OCI-LY7 (cell line): ENCODE results near the gene SGK1. TPM values are rescaled to one million over a fixed set of nuclear protein-coding genes. Genes with fewer than 3 reads are reported as not detected.

Experiments used
- BruUV-seq: library from RNA; stranded (reverse); fragments of 400-500 nt; replicated peaks from 2 replicates; lab custom pipeline; 2021; lab: Mats Ljungman, UMichigan
- CTCF ChIA-PET: fragments of 300-600 bp; sonication (Branson Sonifier 250); formaldehyde crosslinking; loops from one replicate; lab custom pipeline; 2022; ENCODE audit warnings: antibody characterized with exemption; ENCODE audit not compliant: unreplicated experiment; lab: Charles Lee
- POLR2A ChIA-PET: fragments of 300-600 bp; sonication (Branson Sonifier 250); formaldehyde crosslinking; loops from one replicate; lab custom pipeline; 2022; ENCODE audit warnings: antibody characterized with exemption; lab: Charles Lee
- DNase-seq: peaks from one replicate; pipeline ENCODE4 v3.0.0-alpha.2; 2015; ENCODE audit warnings: low spot score
- H2AFZ ChIP-seq: fragments of 200-600 bp; sonication (generic), shearing (Covaris generic); 2 replicates; pipeline ENCODE4 v1.6.1; 2014; ENCODE audit warnings: mild to moderate bottlenecking, antibody characterized with exemption, low read length, moderate library complexity
- H3K27ac ChIP-seq: fragments of 200-600 bp; sonication (generic); 2 replicates; pipeline ENCODE4 v1.5.1; 2014; ENCODE audit warnings: mixed run types, low read depth, mild to moderate bottlenecking, moderate library complexity, low read length, inconsistent platforms; ENCODE audit not compliant: poor library complexity, severe bottlenecking
- H3K36me3 ChIP-seq: fragments of 200-600 bp; sonication (generic); 2 replicates; pipeline ENCODE4 v1.6.1; 2014; ENCODE audit warnings: mild to moderate bottlenecking, antibody characterized with exemption, low read length, moderate library complexity, mixed read lengths; ENCODE audit not compliant: insufficient read depth
- H3K4me1 ChIP-seq: fragments of 200-600 bp; sonication (generic); 2 replicates; pipeline ENCODE4 v1.5.1; 2014; ENCODE audit warnings: mild to moderate bottlenecking, low read length; ENCODE audit not compliant: insufficient read depth, poor library complexity, severe bottlenecking
- H3K4me2 ChIP-seq: fragments of 200-600 bp; sonication (generic); 2 replicates; pipeline ENCODE4 v1.6.1; 2014; ENCODE audit warnings: mild to moderate bottlenecking, low read length
- H3K4me3 ChIP-seq: fragments of 200-600 bp; sonication (generic); 2 replicates; pipeline ENCODE4 v1.5.1; 2014; ENCODE audit warnings: mild to moderate bottlenecking, low read depth, low read length; ENCODE audit not compliant: poor library complexity, severe bottlenecking
- H3K79me2 ChIP-seq: fragments of 200-600 bp; sonication (generic); 2 replicates; pipeline ENCODE4 v1.6.1; 2016; ENCODE audit warnings: low read depth, mild to moderate bottlenecking, low read length, moderate library complexity, mixed read lengths; ENCODE audit not compliant: insufficient read depth
- H3K9me2 ChIP-seq: fragments of 200-600 bp; sonication (generic); 2 replicates; pipeline ENCODE4 v1.6.1; 2016; ENCODE audit warnings: mild to moderate bottlenecking, low read length, mixed read lengths; ENCODE audit not compliant: insufficient read depth
- H3K9me3 ChIP-seq: fragments of 200-600 bp; sonication (generic); 2 replicates; pipeline ENCODE4 v1.6.1; 2014; ENCODE audit warnings: mild to moderate bottlenecking, mixed run types, low read length, mixed read lengths
- H4K20me1 ChIP-seq: fragments of 200-600 bp; sonication (generic); 2 replicates; pipeline ENCODE4 v1.6.1; 2014; ENCODE audit warnings: mild to moderate bottlenecking, antibody characterized with exemption, low read length, moderate library complexity, mixed read lengths; ENCODE audit not compliant: insufficient read depth
- EZH2phosphoT487 ChIP-seq: fragments of 200-600 bp; sonication (generic); IDR thresholded peaks from 2 replicates; pipeline ENCODE4 v1.6.1; 2018; ENCODE audit warnings: low read depth, borderline replicate concordance, mild to moderate bottlenecking, mixed run types, antibody characterized with exemption, low read length, moderate library complexity, mixed read lengths
- intact Hi-C: fragments of 100-400 bp; cut with micrococcal nuclease; formaldehyde crosslinking; loops from one replicate; pipeline ENCODE4 v1.10.0; 2022; ENCODE audit not compliant: unreplicated experiment
- total RNA-seq, 2 experiments: library from RNA; depleted of rRNA in 1 of 2; stranded (reverse); fragments of >200 nt in 1 of 2; shearing (Covaris generic) in 1 of 2; gene quantifications; 2 replicates each; pipeline ENCODE4 v1.2.3, GENCODE V29; 2014 to 2022
- TF ChIP-seq, protein P1 (sequence below): fragments of 200-600 bp; sonication (generic); conservative IDR thresholded peaks from 2 replicates; pipeline ENCODE4 v1.5.1; 2014; ENCODE audit warnings: mild to moderate bottlenecking, antibody characterized with exemption, low read length, moderate library complexity, mixed read lengths

The SGK1 gene
- total RNA-seq, 2 experiments from 2014 or later, result 5.2 to 27.6 TPM

DNA sequence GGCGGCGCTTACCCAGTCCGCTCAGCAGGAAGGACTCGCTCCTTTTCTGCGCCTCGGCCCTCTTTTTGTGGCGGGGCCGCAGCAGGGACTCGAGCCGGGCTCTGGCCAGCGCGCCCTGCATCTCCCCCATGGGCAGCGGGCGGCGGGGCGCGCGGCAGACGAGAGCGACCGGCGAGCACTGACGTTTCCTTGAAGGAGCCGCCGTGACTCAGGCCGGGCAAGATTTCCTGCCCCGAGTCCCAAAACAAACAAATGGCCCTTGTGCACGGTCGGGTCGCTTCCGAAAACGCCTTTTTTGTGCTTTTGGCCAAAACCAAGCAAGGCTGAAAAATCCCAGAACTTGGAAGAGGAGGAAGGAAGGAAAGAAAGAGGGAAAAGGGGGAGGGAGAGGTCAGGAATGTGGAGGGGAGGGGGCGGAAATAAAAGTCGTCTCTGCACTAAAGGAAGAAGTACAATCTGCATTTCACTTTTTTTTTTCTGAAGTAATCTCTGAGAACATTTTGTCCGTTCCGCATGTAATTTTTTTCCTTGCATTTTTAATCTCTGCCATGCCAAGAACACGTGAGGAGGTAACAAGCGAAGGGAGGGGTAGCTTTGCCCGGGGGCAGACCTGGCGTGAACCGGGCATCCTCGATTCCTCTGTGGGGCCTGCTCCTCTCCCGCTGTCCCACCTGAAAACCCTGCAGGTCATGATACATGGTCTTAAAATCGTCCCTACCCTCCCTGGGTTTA is 142.2 kb downstream of the SGK1 start:
- DNase-seq, result no peak
- Histone ChIP-seq H3K9me2 (no peaks in the 10 kb centered on the region), H4K20me1 (no peaks in the 10 kb centered on the region), H3K4me3 (peak overlapping the region; percentile 76), H3K4me1 (peaks cover 35% of the 10 kb centered on the region), H3K79me2 (no peaks in the 10 kb centered on the region), H3K9me3 (no peaks in the 10 kb centered on the region), H3K27ac (no peak overlapping the region), H3K36me3 (peaks cover 26% of the 10 kb centered on the region), H3K4me2 (peak overlapping the region; percentile 91), H2AFZ (peak overlapping the region; percentile 89)
- no TSS peak for BruUV-seq
- POLR2A ChIA-PET, result no interaction called here
- intact Hi-C loops, result loop anchor here (1.0 to 10.0 kb wide), 5 partner anchors 72 to 1259 kb away; no protein-coding TSS in a partner anchor
- CTCF ChIA-PET, result no interaction called here
- no peak for TF ChIP-seq EZH2phosphoT487
- TF ChIP-seq, protein P1, sequence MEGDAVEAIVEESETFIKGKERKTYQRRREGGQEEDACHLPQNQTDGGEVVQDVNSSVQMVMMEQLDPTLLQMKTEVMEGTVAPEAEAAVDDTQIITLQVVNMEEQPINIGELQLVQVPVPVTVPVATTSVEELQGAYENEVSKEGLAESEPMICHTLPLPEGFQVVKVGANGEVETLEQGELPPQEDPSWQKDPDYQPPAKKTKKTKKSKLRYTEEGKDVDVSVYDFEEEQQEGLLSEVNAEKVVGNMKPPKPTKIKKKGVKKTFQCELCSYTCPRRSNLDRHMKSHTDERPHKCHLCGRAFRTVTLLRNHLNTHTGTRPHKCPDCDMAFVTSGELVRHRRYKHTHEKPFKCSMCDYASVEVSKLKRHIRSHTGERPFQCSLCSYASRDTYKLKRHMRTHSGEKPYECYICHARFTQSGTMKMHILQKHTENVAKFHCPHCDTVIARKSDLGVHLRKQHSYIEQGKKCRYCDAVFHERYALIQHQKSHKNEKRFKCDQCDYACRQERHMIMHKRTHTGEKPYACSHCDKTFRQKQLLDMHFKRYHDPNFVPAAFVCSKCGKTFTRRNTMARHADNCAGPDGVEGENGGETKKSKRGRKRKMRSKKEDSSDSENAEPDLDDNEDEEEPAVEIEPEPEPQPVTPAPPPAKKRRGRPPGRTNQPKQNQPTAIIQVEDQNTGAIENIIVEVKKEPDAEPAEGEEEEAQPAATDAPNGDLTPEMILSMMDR, result no peak

DNA sequence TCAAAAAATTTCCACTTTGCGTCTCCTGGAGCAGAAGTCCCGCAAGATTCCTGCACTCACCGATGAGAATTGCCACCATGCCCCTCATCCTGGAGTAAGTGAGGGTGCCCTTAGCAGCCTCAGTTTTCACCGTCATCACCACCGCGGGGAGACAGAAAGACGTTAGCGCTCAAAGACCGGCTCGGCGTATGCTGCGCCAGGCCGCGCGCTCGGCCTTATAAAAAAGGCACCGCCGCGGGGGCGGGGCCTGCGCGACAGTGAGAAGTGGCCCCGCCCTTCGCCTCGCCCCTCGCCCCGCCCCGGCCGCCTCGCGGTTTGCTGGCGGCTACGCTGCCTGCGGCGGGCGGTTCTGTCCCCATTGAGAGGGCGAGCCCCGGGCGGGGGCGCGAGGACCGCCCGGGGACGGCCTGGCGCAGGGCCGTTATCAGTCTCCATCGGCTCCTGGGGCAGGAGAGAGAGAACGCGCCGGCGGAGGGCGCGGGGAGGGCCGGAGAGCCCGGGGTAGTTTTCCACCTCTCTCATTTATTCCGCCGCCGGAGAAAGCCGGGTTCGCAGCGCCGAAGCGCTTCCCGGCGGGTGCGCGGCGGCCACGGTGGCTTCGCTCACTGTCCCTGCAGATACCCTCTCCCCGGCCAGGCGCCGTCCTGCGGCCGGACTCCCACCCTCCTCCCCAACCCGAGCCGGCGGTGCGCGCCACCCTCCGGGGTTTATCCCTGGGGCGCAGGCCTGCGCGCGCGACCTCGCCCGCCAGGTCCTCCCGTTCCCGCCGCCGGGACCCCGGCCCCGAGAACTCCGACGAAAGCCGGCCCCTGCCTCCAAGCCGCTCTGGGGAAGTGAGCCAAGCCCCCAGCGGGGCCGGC is 143.0 kb downstream of the SGK1 start:
- peak; percentile 93 for DNase-seq
- H2AFZ ChIP-seq, result peak overlapping the region; percentile 89
- H4K20me1 ChIP-seq, result no peaks in the 10 kb centered on the region
- ChIA-PET POLR2A (interaction anchor here (1.1 kb wide), 1 partner anchor 463 kb away, joined by 4 read pairs; no protein-coding TSS in a partner anchor), CTCF (interaction anchor here (1.6 kb wide), 1 partner anchor 10 kb away, joined by 4 read pairs; no protein-coding TSS in a partner anchor)
- H3K4me3 ChIP-seq, result peak overlapping the region; percentile 76
- peak overlapping the region; percentile 39 for H3K27ac ChIP-seq
- intact Hi-C loops, result loop anchor here (1.0 to 10.0 kb wide), 9 partner anchors 72 to 1260 kb away; no protein-coding TSS in a partner anchor
- H3K4me2 ChIP-seq, result peak overlapping the region; percentile 91
- no peaks in the 10 kb centered on the region for H3K9me2 ChIP-seq
- peaks cover 35% of the 10 kb centered on the region for H3K4me1 ChIP-seq
- BruUV-seq, result no TSS peak
- no peaks in the 10 kb centered on the region for H3K79me2 ChIP-seq
- H3K9me3 ChIP-seq, result no peaks in the 10 kb centered on the region
- peaks cover 30% of the 10 kb centered on the region for H3K36me3 ChIP-seq
- TF ChIP-seq, protein P1, result no peak
- TF ChIP-seq EZH2phosphoT487, result no peak
